C4-2B (cell line): ENCODE measurements around the gene LRP1B.

Source experiments
- H3K27ac ChIP-seq: fragments of 450-650 bp; 2 replicates; pipeline ENCODE4 v1.5.1; 2017
- CTCF ChIP-seq: fragments of 450-650 bp; conservative IDR thresholded peaks from 2 replicates; pipeline ENCODE4 v1.5.1; 2017; ENCODE audit warnings: mild to moderate bottlenecking
- ZFX ChIP-seq: fragments of 450-650 bp; IDR thresholded peaks from 2 replicates; pipeline ENCODE4 v1.6.1; 2017

The LRP1B gene

GRCh38 chr2:141015341-141016047 is 1115.3 kb downstream of the LRP1B start:
- no peak for TF ChIP-seq ZFX
- no peak for TF ChIP-seq CTCF
- no peak overlapping the region for H3K27ac ChIP-seq

- no peak for TF ChIP-seq ZFX
- H3K27ac ChIP-seq = no peak overlapping the region
Measured at GRCh38 chr2:141003967-141004657, 1126.7 kb downstream of the LRP1B start.

- H3K27ac ChIP-seq = no peak overlapping the region
- TF ChIP-seq ZFX (no peak), CTCF (no peak)
Measured at GRCh38 chr2:141001750-141002149, 1129.1 kb downstream of the LRP1B start.

GRCh38 chr2:140998577-140998976 is 1132.2 kb downstream of the LRP1B start:
- no peak for TF ChIP-seq ZFX
- TF ChIP-seq CTCF = no peak
- H3K27ac ChIP-seq = no peak overlapping the region

GRCh38 chr2:140998017-140998416 is 1132.8 kb downstream of the LRP1B start:
- no peak for TF ChIP-seq CTCF
- TF ChIP-seq ZFX = no peak
- H3K27ac ChIP-seq = no peak overlapping the region

- H3K27ac ChIP-seq = no peak overlapping the region
- TF ChIP-seq ZFX (no peak), CTCF (no peak)
Measured at GRCh38 chr2:140994856-140995255, 1136.0 kb downstream of the LRP1B start.

GRCh38 chr2:140990416-140990815 is 1140.4 kb downstream of the LRP1B start:
- no peak for TF ChIP-seq ZFX
- no peak for TF ChIP-seq CTCF
- no peak overlapping the region for H3K27ac ChIP-seq
